NCI-H774 (cell line): ENCODE measurements around the gene FGD1.

Experiments used
- DNase-seq: peaks from one replicate; lab custom pipeline; 2025; lab: John Stamatoyannopoulos, UW

FGD1 gene

DNA sequence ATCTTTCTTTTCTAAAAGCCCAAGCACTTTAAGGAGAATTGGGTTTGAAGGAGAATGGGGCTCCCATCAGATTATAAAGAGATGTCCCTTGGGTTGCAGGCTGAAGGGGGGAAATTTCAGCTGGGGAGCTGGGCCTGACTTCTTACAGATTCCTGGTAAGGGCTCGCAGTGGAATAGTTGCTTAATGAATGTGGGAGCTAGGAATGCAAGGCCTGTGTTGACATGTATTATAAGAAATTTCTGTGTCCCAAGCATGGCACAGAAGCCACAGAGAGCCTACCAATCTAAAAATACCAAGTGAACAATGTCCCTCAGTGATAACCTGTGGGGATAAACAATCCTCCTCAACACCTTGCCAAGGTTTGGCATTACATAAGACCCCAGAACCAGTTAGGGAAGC is 98.9 kb downstream of the FGD1 start:
- no peak for DNase-seq
